ENCODE results near the gene NKAIN2.

DNA sequence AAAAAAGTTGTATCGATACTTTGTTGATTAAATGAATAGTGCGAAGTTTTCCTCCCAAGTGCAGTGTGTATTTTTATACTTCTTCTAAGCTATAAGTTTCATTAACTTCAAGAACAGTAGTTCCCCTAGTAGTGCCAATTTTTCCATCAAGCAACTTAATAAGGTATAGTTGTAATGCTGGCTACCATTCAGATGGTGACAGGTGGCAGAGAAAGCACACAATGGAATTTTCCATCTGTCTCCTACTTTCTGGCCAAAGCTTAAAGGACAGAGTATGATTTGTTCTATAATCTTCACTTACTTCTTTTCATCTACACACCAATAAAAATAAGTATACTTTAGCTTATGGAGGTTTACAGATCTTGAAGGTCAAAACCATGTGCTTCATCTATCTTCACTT is 431.1 kb downstream of the NKAIN2 start:
- TF ChIP-seq POLR2A (conservative IDR thresholded peaks at IDR 0.05), result no peak
- TF ChIP-seq SIN3A (IDR thresholded peaks at IDR 0.05; ENCODE audit: borderline replicate concordance in 2 of 2, control insufficient read depth in 1 of 2, low read depth in 2 of 2, low read length in 2 of 2), result no peak
